Muscle of arm (tissue), 12 donors: ENCODE data around the gene CASZ1. TPM values are rescaled to one million over a fixed set of nuclear protein-coding genes. Genes with fewer than 3 reads are reported as not detected.

ENCODE experiments used
- DNase-seq: peaks from one replicate; pipeline ENCODE4 v3.0.0-alpha.2; 2013
- polyA plus RNA-seq, 12 donors: library from polyadenylated mRNA; unstranded; fragments of 120-200 nt; gene quantifications; one replicate each; pipeline ENCODE4 v1.2.1, GENCODE V29; 2013; ENCODE audit not compliant: insufficient read length in 12 of 12

CASZ1 gene
- polyA plus RNA-seq, 12 donors: 25.8 to 351 (median 49.7) TPM

GRCh38 chr1:10626131-10626731, 170.2 kb downstream of the CASZ1 start:
- DNase-seq: no peak

GRCh38 chr1:10625554-10625953, 170.9 kb downstream of the CASZ1 start:
- DNase-seq: peak; percentile 68

GRCh38 chr1:10625076-10625475, 171.4 kb downstream of the CASZ1 start:
- no peak for DNase-seq

GRCh38 chr1:10624256-10625050, 172.0 kb downstream of the CASZ1 start:
- DNase-seq: no peak

GRCh38 chr1:10623686-10624145, 172.7 kb downstream of the CASZ1 start:
- DNase-seq: no peak

GRCh38 chr1:10622910-10623685, 173.3 kb downstream of the CASZ1 start:
- DNase-seq: no peak

- no peak for DNase-seq
These were observed 174.5 kb downstream of the CASZ1 start for GRCh38 chr1:10621906-10622305.

GRCh38 chr1:10620776-10621175, 175.7 kb downstream of the CASZ1 start:
- DNase-seq: no peak

GRCh38 chr1:10617931-10618885, 178.2 kb downstream of the CASZ1 start:
- DNase-seq: no peak

- no peak for DNase-seq
These were observed 179.1 kb downstream of the CASZ1 start for GRCh38 chr1:10617318-10617717.

GRCh38 chr1:10616696-10617095, 179.8 kb downstream of the CASZ1 start:
- no peak for DNase-seq

GRCh38 chr1:10615932-10616671, 180.3 kb downstream of the CASZ1 start:
- DNase-seq: no peak

GRCh38 chr1:10615332-10615731, 181.1 kb downstream of the CASZ1 start:
- no peak for DNase-seq

GRCh38 chr1:10614377-10615225, 181.8 kb downstream of the CASZ1 start:
- no peak for DNase-seq

- no peak for DNase-seq
These were observed 182.6 kb downstream of the CASZ1 start for GRCh38 chr1:10613861-10614260.

- DNase-seq: no peak
These were observed 183.1 kb downstream of the CASZ1 start for GRCh38 chr1:10613340-10613739.

- no peak for DNase-seq
These were observed 183.8 kb downstream of the CASZ1 start for GRCh38 chr1:10612436-10613160.

- no peak for DNase-seq
These were observed 185.4 kb downstream of the CASZ1 start for GRCh38 chr1:10610901-10611600.
